Measurements from ENCODE around the gene TMEM135.
"Not testable (repeated sequence)": the region's sequence is repeated elsewhere in the genome, so short reads cannot be mapped to it uniquely, and the experiment has no call there.

TMEM135 gene

DNA sequence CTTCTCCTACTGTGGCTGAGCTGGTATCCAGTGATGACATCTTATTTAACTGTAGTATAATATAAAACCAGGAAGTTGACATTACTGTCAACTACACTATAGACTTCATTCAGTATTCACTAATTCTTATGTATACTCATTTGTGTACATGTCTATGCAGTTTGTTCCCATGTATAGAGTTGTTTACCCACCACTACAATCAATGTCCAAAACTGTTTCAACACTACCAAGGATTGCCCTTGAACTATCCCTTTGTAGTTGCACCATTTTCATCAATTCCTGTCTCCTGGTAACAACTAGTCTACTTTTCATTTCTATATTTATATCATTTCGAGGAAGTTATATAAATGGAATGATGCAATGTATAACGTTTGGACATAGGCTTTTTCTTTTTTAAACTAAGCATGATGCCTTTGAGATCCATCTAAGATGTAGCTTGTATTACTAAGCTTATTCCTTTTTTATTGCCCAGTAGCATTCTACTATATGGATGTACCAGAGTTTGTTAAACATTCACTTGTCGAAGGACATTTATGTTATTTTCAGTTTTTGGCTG, 39.2 kb downstream of the TMEM135 start:
- DNase-seq (ENCODE audit: low read depth in 2 of 2), result no peak

DNA sequence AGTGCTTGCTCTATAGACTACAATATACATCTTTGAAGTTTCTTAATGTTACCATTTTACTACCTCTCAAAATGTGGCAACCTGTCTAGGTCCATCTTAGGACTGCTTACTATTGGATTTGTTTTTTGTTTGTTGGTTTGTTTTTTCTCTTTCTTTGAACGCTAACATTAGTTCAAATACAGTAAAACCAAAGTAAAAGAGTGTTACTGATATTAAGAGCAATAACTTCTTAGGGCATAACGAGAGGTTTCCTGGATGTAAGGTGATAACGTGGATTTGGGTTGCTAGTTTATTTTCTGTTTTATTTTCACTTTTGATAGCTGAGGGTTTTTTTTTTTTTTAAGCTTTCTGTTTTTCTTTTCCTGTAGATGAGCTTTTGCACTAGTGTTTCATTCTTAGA, 43.6 kb downstream of the TMEM135 start:
- DNase-seq (ENCODE audit: low read depth in 2 of 2), result no peak

DNA sequence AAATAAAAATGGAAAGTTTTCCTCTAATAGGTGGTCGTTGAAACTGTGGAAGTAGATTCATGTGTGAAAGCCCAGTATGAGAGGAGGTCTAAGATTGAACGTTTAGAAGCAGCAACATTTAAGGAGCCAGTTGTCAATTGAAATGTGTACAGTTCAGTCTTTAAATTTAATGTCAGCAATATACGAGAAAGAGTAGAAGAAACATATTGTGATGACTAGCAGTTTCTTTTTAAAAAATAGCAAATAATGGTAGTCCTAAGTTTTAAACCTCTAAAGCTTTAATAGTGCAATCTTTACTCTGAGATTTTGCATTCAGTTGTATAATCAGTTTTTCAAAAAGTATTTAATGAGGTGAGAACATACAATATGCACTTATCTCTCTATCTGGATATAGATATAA, 44.9 kb downstream of the TMEM135 start:
- DNase-seq (ENCODE audit: low read depth in 2 of 2), result no peak

DNA sequence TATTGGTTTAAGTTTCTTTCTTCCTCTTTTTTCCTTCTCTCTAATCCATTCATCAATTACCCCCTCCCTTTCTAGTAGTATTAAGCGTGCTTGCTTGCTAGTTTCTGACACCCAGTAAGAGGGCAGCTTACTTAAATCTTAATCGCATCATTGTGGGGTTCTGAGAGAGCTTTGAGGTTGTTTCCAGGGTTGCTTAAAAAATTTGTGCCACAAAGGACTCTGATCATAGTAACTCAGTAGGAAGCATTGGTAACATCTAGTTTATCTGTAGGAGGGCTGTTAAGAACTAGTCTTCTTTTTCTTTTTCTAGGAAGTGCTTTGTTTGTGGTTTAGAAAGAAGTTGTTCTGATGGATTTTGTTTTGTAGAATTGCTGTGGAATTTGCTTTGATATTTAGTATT, 45.3 kb downstream of the TMEM135 start:
- no peak for DNase-seq (ENCODE audit: low read depth in 2 of 2)

DNA sequence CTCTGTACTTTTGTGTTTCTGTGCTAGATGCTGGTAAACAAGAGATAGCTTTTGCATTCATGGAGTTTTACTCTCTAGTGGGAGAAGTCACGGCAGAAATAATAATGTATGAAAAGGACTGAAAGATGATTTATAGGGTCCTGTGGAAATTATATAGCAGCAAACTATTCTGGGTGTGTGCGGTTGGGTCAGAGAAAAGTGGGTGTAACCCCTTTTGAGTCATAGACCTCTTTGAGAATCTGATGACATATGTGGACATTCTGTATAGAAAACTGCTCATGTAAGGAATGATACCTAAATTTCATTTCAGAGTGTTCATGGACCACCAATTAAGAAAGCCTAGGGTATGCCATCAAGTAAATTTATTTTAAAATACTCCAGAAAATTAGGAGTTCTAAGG, 54.4 kb downstream of the TMEM135 start:
- no peak for DNase-seq (ENCODE audit: low read depth in 2 of 2)

DNA sequence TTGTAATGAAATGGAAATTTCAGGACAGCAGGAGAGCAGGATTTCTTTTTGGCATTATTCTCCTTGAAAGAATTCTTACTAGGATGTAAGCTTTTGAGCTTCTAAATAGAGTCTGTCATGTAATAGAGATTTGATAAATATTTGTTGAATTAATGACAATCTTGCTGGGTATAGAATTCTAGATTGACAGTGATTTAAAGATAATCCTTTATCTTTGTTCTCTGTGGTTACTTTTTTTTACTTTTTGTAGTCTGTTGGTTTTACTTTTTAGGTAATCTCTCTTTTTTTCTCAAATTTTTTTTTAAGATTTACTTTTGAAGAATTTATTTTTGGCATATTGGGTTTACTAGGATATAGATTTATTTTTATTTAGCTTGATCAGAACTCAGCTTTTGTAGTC, 54.8 kb downstream of the TMEM135 start:
- DNase-seq (ENCODE audit: low read depth in 2 of 2), result no peak

DNA sequence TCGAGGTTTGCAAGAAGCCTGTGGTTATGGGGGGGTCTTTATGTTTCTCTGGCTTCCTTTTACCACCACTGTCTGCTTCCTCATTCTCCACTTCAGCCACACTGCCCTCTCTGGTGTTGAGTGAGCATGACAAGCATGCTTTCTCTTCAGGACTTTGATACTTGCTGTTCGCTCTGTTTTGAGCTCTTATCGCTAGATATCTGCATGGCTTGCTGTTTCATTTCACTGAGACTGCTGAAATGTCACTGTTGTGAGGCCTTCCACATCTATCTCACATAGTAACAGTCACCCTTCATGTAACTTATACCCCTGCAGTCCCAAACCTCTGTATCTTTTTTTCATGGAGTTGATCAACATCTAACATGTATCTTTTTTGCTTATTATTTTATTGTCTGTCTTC, 59.8 kb downstream of the TMEM135 start:
- DNase-seq (ENCODE audit: low read depth in 2 of 2), result no peak

DNA sequence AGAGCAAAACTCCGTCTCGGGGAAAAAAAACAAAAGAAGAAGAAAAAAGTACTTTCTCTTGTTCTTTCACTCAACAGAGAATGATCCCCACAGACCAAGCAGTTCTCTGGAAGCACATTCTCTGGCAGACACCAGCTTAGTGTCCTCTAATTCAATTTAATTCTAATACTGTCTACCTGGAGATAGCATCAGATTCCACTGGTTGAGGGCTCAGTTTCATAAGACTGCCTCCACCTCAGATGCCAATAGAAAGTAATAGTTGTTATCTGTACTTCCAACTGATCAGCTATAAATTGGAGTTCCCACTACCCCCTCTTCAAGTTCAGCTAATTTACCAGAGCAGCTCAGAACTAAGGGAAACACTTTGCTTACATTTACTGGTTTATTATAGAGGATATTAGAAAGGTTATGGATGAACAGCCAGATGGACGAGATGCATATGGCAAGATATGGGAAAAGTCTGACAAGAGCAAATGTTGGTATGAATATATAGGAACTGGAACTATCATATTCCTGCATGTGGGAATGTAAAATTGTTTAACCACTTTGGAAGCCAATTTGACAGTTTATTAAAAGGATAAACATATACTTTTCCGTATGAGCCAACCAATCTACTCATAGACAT, 64.3 kb downstream of the TMEM135 start:
- DNase-seq (ENCODE audit: low read depth in 2 of 2), result no peak

DNA sequence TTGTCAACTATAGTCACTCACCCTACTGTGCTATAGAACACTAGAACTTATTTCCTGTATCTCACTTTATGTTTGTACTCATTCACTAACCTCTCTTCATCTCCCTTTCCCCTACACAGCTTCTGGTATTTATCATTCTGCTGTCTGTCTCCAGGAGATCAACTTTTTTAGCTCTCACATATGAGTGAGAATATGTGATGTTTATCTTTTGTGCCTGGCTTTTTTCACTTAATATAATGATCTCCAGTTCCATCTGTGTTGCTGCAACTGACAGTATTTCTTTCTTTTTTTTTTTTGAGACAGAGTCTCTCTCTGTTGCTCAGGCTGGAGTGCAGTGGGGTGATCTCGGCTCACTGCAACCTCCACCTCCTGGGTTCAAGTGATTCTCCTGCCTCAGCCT, 68.1 kb downstream of the TMEM135 start:
- DNase-seq (ENCODE audit: low read depth in 2 of 2), result peak in 1 of 2 experiments; percentile 16

DNA sequence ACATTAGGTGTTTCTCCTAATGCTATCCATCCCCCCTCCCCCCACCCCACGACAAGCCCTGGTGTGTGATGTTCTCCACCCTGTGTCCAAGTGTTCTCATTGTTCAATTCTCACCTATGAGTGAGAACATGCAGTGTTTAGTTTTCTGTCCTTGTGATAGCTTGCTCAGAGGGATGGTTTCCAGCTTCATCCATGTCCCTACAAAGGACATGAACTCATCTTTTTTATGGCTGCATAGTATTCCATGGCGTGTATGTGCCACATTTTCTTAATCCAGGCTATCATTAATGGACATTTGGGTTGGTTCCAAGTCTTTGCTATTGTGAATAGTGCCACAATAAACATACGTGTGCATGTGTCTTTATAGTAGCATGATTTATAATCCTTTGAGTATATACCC, 69.6 kb downstream of the TMEM135 start:
- DNase-seq (ENCODE audit: low read depth in 2 of 2), result not testable (repeated sequence)

DNA sequence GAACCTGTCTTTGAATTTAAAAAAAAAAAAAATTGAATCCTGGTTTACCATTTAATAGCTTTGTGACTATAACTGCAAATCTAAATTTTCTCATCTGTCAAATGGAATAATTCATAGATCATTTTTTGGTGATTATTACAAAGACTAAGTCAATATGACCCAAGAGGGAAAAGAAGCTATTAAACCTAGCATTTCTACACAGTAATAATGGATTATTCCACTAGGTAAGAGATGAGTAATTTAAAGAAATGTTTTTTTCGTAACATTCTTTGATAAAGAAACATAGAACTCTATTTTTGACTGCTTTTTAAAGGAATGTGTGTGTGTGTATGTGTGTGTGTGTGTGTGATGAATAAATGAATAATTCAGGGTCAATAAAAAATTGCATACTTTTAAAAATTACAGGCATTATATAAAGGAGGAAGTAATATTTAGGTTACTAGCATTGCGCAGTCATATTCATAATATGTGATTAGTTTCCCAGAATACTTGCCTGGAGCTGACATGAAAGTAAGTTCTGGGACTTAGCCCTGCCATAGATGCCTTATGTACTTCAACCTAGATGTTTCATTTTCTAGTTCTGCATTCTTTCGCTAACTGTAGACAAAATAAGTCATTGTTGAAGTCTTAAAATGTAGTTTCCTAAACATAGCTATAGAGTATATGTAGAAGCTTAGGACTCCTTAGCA, 72.9 kb downstream of the TMEM135 start:
- no peak for DNase-seq (ENCODE audit: low read depth in 2 of 2)

DNA sequence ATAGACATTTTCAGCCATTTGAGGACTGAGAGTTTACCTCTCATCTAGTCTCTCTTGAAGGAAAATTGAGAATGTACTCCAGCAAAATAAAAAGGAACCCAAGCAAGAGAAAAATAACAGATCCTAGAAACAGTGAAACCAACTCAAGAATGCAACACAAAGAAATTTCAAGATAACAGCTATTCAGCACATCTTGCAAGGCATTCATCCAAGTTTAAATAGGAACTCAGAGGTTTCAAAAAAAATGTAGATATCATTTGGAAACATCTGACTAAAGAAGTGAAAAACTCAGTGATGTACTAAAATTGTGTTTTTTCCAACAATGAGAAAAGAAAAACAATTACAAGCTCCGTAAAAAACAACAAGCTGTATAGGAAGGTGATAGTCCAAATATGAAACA, 76.4 kb downstream of the TMEM135 start:
- no peak for DNase-seq (ENCODE audit: low read depth in 2 of 2)

DNA sequence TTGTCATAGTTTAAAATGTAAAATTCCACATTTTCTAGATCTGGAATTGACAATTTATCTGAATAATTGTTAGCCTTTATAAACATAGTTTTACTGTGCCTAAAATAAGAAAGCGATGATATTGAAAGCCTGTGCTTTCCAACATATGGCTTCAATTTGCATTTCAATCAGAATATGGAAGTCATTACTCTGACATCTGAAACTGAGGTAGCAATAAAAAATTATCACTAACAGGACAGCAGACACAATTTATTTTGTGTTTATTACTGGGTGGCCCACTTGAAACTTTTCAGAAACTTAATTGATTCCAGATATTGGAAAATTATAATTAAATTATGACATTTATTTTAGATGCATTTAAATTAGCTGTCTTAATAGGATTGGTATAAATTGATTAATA, 78.5 kb downstream of the TMEM135 start:
- DNase-seq (ENCODE audit: low read depth in 2 of 2), result peak; percentile 18 to 26

DNA sequence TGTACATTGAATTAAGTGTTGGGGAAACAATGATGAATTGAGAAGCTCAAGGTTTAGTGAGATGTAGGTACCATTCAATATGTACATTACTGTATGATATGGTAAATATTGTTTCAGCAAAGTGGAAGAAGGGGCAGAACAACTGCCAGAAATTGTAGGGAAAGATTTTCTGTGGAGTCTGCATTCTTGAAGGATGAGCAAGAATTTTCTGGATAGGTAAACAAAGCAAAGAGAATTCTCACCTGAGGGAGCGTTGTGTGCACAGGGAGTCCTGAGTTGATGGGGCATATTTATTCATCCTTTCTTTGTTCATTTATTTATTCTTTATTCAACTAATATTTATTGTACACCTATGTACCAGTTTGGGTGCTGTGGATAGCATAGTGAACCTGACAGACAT, 83.2 kb downstream of the TMEM135 start:
- DNase-seq (ENCODE audit: low read depth in 2 of 2), result no peak

DNA sequence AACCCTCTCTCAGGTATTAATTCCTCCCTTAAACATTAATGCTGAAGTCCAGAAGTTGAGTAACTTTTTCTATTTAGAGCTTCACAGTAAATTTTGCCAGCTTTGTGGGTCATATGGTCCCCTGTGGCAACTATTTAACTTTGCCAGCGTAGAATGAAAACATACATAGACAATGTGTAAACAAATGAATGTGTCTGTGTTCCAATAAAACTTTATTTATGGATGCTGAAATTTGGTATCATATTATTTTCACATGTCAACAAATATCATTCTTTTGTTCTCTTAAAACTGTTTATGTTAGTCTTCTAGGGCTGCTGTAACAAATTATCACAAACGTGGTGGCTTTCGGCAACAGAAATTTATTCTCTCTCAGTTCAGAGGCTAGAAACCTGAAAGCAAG, 85.1 kb downstream of the TMEM135 start:
- no peak for DNase-seq (ENCODE audit: low read depth in 2 of 2)

DNA sequence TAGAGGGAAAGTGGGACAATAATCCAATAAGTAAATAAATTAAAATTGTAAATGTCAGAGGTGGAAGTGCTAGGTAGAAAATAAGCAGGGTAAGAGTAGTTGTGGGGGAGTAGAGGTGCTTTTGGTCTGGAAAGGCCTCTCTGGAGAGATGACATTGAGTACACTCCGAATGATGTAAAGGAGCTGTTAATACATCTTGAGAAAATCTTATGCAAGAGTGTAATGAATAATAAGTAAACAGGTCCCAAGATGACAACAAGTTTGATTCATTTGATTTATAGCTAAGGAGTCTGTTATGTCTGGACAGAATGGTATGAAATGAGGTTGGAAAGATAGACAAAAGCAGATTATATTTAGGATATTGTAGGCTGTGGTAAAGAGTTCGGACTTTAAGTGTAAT, 87.5 kb downstream of the TMEM135 start:
- peak; percentile 26 to 29 for DNase-seq (ENCODE audit: low read depth in 2 of 2)

DNA sequence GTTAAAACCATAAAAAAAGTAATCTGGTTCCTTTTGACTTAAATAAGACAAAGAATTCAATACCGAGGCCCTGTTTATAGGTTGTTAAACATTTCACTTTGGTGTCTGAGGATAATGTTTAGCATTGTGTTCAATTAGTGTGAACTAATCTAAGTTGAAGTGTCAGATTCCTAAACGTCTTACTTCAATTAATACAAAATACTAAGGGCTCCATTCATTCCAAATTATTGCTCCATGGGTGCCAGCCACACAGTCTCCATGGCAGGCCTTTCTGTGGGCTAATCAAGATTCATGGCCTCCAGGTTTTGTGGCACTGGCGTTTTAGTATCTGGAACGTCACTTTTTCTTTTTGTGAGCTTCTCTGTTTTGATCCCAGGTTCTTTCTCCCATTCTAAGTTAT, 89.4 kb downstream of the TMEM135 start:
- DNase-seq (ENCODE audit: low read depth in 2 of 2), result no peak

DNA sequence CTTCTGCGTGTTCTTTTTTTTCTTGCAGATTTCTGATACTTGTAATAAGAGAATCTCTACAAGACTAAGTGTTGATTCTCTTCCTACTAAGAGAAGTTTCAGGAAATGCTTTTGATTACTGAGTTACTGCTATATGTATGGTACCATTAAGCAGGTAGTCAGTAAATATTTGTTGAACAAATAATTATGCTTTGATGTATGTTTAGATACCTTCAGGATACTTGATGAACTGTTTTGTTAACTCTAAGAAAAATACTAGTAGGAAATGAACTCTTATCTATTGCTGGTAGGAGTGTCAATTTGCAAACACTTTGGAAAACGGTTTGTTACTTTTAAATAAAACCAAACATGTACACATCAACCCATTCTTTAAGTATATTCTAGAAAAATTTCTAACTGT, 90.6 kb downstream of the TMEM135 start:
- no peak for DNase-seq (ENCODE audit: low read depth in 2 of 2)

DNA sequence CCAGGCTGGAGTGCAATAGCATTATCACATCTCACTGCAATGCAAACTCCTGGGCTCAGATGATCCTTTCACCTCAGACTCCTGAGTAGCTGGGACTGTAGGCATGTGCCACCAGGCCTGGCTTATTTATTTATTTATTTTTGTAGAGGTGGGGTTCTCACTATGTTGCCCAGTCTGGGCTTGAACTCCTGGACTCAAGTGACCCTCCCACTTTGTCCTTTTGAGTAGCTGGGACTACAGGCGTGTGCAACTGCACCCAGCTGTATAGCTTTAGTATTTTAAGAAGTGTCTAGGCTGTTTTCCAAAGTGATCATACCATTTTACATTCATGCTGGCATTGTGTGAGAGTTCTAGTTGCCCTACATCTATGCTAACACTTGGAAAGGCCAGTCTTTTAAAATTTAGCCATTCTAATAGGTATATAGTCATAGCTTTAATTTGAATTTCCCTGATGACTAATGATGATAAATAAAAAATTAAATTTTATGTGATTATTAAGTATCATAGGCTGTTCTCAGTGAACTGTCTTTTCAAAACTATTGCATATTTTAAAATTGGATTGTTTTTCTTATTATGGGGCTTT, 96.9 kb downstream of the TMEM135 start:
- no peak for DNase-seq (ENCODE audit: low read depth in 2 of 2)

DNA sequence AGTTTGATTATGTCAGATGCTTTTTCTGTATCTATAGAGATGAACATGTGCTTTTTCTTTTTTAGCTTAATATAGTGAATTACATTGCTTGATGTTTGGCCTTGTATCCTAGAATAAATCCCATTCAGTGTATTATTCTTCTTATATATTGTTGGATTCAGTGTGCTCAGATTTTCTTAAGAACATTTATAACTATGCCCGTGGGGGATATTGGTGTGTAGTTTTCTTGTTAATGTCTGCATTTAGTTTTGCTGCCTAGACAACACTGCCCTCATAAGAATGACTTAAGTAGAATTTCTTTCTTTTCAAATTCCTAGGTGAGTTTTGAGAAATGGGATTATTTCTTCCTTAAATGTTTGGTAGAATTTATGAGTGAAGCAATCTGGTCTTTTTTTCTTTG, 98.5 kb downstream of the TMEM135 start:
- no peak for DNase-seq (ENCODE audit: low read depth in 2 of 2)

DNA sequence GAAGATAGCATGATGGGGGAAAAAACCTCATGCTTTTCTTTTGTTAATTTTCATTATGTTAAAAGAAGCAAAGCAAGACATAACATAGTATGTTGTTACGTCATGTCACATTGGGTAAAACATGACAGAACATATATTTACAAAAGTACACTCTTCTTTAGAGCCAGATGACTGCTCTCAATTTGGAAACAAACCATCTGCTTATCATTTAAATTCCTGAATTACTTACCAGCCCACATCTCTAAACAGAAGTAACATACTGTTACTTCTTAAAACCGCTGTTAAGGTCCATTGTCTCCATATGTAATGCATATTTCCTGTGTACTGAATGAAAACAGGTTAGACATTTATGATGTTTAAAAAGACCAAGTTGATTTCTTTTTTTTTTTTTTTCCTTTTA, 100.0 kb downstream of the TMEM135 start:
- peak; percentile 65 to 73 for DNase-seq (ENCODE audit: low read depth in 2 of 2)

DNA sequence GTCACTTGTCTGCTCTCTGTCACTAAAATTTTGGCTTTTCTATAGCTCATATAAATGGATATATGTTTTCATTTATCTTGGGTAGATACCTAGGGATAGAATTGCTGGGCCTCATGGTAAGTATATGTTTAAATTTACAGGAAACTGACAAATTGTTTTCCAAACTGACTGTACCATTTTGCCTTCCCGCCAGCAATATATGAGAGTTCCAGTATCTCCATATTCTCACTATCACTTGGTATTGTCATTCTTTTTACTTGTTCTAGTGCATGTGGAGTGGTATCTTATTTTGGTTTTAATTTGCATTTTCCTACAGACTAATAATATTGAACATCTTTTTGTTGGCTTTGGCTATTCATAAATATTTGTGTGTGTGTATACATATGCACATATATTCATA, 101.7 kb downstream of the TMEM135 start:
- DNase-seq (ENCODE audit: low read depth in 2 of 2), result no peak

DNA sequence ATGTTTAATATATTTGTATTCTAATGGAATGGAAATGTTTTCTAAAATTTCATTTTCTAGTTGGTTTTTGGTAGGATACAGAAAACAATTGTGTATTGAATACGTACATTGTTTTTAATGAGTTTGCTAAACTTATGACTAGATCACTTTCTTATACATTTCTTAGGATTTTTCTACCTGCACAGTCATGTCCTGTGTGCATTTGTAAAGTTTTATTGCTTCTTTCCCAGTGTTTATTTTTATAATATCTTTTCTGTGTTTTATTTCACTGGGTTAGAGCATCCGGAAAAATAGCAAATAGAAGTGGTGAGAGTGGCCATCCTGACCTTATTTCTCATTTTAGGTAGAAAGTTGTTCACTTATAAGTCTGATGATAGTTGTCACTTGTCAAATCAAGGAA, 103.6 kb downstream of the TMEM135 start:
- DNase-seq (ENCODE audit: low read depth in 2 of 2), result no peak

Data from fibroblast of skin of left biceps (primary cell).